Heart left ventricle (tissue), 16 donors: ENCODE data around the gene TMBIM6. TPM values are rescaled to one million over a fixed set of nuclear protein-coding genes. Genes with fewer than 3 reads are reported as not detected.

Source experiments
- ATAC-seq, 4 donors: fragments of 200-7000 bp; cut with Tn5 transposase; one replicate each; pipeline ENCODE4 v1.9.1; 2020 to 2022; ENCODE audit warnings: moderate library complexity in 4 of 4, mild to moderate bottlenecking in 3 of 4, moderate number of reproducible peaks in 1 of 4
- DNase-seq, 5 donors: peaks; one replicate each; pipeline ENCODE4 v3.0.0-alpha.2; 2020
- H3K27ac ChIP-seq, 12 donors: fragments of 200-600 bp; sonication (generic) in 4 of 12; one replicate each; pipeline versions ENCODE4 v1.5.0 to v1.8.0; 2016 to 2022; ENCODE audit warnings: mild to moderate bottlenecking in 2 of 12
- H3K27me3 ChIP-seq, 9 donors: fragments of 200-600 bp; sonication (generic) in 2 of 9; one replicate each; pipeline versions ENCODE4 v1.5.1 to v1.8.0; 2016 to 2022; ENCODE audit warnings: mild to moderate bottlenecking in 3 of 9
- H3K36me3 ChIP-seq, 9 donors: fragments of 200-600 bp; sonication (generic) in 2 of 9; one replicate each; pipeline versions ENCODE4 v1.5.0 to v1.8.0; 2018 to 2022; ENCODE audit warnings: mild to moderate bottlenecking in 2 of 9
- H3K4me1 ChIP-seq, 12 donors: fragments of 200-600 bp; sonication (generic) in 4 of 12; one replicate each; pipeline versions ENCODE4 v1.5.0 to v1.8.0; 2016 to 2022; ENCODE audit warnings: mild to moderate bottlenecking in 3 of 12
- H3K4me3 ChIP-seq, 12 donors: fragments of 200-600 bp; sonication (generic) in 4 of 12; one replicate each; pipeline versions ENCODE4 v1.5.0 to v1.8.0; 2017 to 2022; ENCODE audit warnings: mild to moderate bottlenecking in 9 of 12, moderate library complexity in 4 of 12
- H3K9me3 ChIP-seq, 12 donors: fragments of 200-600 bp; sonication (generic) in 4 of 12; one replicate each; pipeline versions ENCODE4 v1.5.0 to v1.8.0; 2016 to 2022; ENCODE audit warnings: mild to moderate bottlenecking in 1 of 12
- CTCF ChIP-seq, 12 donors: fragments of 200-600 bp; sonication (generic) in 4 of 12; IDR thresholded peaks; one replicate each; pipeline versions ENCODE4 v1.5.0 to v1.8.0; 2018 to 2022; ENCODE audit warnings: antibody characterized with exemption in 12 of 12, mild to moderate bottlenecking in 5 of 12
- POLR2A ChIP-seq, 2 donors: fragments of 450-650 bp; IDR thresholded peaks; one replicate each; pipeline ENCODE4 v1.6.1; 2017; ENCODE audit warnings: antibody characterized with exemption in 2 of 2, mild to moderate bottlenecking in 2 of 2, moderate library complexity in 2 of 2
- WGBS, 4 donors: extraction: QIAGEN DNeasy Blood & Tissue Kit in 2 of 4; methylation state at CpG; one replicate each; pipeline versions ENCODE4 v1.1.5 to v1.1.7; 2013 to 2018; 5-methylcytosine and 5-hydroxymethylcytosine counted together
- intact Hi-C, 10 donors: fragments of 100-400 bp; cut with DNase I; formaldehyde crosslinking; loops; one replicate each; pipeline versions ENCODE4 v1.11.1 to v1.14.2; 2022
- polyA plus RNA-seq, 2 donors: library from polyadenylated mRNA; stranded (reverse); fragments of 200-250 nt; gene quantifications; one replicate each; pipeline ENCODE4 v1.2.3, GENCODE V29; 2013
- total RNA-seq, 9 donors: library from RNA; depleted of rRNA in 2 of 9; stranded (reverse); fragments of >200 nt in 2 of 9; fragmentation: NEBNext Ultra II Directional in 3 of 9; extraction: Animal tissue kit (Norgen Biotek cat#: 25700) in 3 of 9; gene quantifications; one replicate each; pipeline versions ENCODE4 v1.1.0 to v1.2.4, GENCODE V29; 2016 to 2023
- donor health status: ischemic (EF 13 %, LVEDD 7.1; RV severe dilation, severe dysfunction).
- donor health status: healthy with polysubstance abuse.
- donor health status: DM: no; HTN: yes; CAD: no.
- donor health status: DM: no; HTN: no; CAD: no.
- donor health status: ischemic (EF 25% LVEDD 6.9; RV normal size, moderate dysfunction).
- donor health status: ischemic (EF 25% LVEDD 5.7; RV mildly dilated, moderate dysfunction).
- donor health status: healthy.
- donor health status: DM: yes; HTN: yes; CAD: no.
- donor health status: ischemic (EF 35%, LVEDD 5.7; RV mildly dilated, moderate dysfunction).
- donor health status: nonischemic (EF 11% LVEDD 7.7; RV severe dilation, severe dysfunction).
- donor health status: DM: yes; HTN: yes; CAD: no.
- donor health status: PGD.
- donor health status: ischemic (EF 29% LVEDD 5.4; RV normal size, mild dysfunction).
- donor health status: nonischemic (EF 23%, LVEDD 6.1; RV moderate dilation, normal function).

TMBIM6 gene
- total and polyA plus RNA-seq, 11 donors: 105 to 376 (median 252) TPM

- no peak for ATAC-seq
- intact Hi-C loops: loop anchor here in 2 of 10 donors (2.0 to 10.0 kb wide), 2 partner anchors 22 to 302 kb away; partner anchors contain the start of gene TMBIM6 (in 1 of the 2)
- TF ChIP-seq POLR2A (IDR thresholded peaks at IDR 0.05): no peak
- TF ChIP-seq CTCF (IDR thresholded peaks at IDR 0.05): no peak
- Histone ChIP-seq H3K27me3 (no peaks in the 10 kb centered on the region), H3K27ac (peak overlapping the region in 2 of 12 donors; percentile 1 to 24), H3K4me1 (peaks cover 0 to 30% (median 12%) of the 10 kb centered on the region in 12 donors), H3K9me3 (no peaks in the 10 kb centered on the region), H3K4me3 (no peak overlapping the region), H3K36me3 (peaks cover 2 to 88% (median 78%) of the 10 kb centered on the region in 9 donors)
- WGBS, 4 donors: 76 to 87% (median 82%) methylated on average over 5 of the region's 5 CpGs
- DNase-seq: no peak
Measured at GRCh38 chr12:49762468-49762847, 21.1 kb downstream of the TMBIM6 start.

DNA sequence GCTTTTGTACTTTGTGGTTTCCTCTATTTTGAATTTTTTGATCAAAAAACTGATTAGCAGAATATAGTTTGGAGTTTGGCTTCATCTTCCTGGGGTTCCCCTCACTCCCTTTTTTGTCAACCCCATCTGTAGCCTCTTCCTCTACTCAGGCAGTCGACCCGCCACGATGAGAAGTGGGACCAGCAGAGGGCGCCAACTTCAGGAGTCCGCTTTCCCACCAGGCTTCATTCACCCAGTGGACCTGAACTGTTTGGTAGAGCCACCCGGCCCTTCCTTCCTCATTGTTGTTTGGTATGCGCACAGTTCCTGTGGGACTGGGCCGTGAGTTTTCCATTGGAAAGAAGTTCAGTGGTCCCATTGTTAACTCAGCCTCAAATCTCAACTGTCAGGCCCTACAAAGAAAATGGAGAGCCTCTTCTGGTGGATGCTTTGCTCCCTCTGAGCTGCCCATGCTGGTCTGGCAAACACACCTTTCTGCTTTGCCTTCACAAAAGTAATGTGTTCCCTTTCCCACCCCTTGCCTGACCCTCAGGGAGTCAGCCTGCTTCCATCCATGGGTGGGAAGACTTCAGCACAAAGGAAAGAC is 21.7 kb downstream of the TMBIM6 start:
- Histone ChIP-seq H3K27me3 (no peaks in the 10 kb centered on the region), H3K9me3 (no peaks in the 10 kb centered on the region), H3K4me1 (peaks cover 0 to 27% (median 8%) of the 10 kb centered on the region in 12 donors), H3K27ac (peak overlapping the region in 11 of 12 donors; percentile 2 to 74 (median 41)), H3K36me3 (peaks cover 2 to 82% (median 72%) of the 10 kb centered on the region in 9 donors), H3K4me3 (no peak overlapping the region)
- 20 to 25% (median 21%) methylated on average over 8 of the region's 8 CpGs for WGBS, 4 donors
- intact Hi-C loops: loop anchor here in 2 of 10 donors (2.0 to 10.0 kb wide), 2 partner anchors 22 to 302 kb away; partner anchors contain the start of gene TMBIM6 (in 1 of the 2)
- peak; percentile 72 to 86 (median 80) for DNase-seq
- ATAC-seq: peak; percentile 60 to 82 (median 70)
- TF ChIP-seq POLR2A (IDR thresholded peaks at IDR 0.05) (no peak), CTCF (IDR thresholded peaks at IDR 0.05) (peak; percentile 67 to 88 (median 73))

DNA sequence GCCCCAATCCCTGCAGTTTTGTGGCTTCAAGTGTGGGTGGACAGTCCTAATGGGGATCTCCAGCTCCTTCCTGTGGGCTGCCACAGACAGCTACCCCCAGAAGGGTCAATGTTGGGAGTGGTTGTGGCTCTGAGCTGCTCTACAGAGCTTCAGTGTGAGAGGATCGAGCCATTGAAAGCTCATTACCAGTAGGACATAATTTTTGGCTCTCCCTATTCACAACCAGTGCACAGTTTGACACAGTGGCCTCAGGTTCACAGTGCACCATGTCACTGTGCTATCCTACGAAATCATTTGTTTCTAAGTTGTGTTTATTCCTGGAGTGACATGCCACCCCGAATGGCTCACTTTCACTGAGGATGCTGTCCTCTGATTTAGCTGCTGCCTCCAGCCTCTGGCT is 22.8 kb downstream of the TMBIM6 start:
- Histone ChIP-seq H3K27me3 (no peaks in the 10 kb centered on the region), H3K4me1 (peaks cover 0 to 27% (median 8%) of the 10 kb centered on the region in 12 donors), H3K27ac (peak overlapping the region in 6 of 12 donors; percentile 24 to 74 (median 46)), H3K36me3 (peaks cover 2 to 72% (median 61%) of the 10 kb centered on the region in 9 donors), H3K4me3 (no peak overlapping the region), H3K9me3 (no peaks in the 10 kb centered on the region)
- no peak for DNase-seq
- intact Hi-C loops: loop anchor here in 1 of 10 donors (10.0 kb wide), 1 partner anchor 301 kb away; no protein-coding TSS in a partner anchor
- TF ChIP-seq CTCF (IDR thresholded peaks at IDR 0.05) (no peak), POLR2A (IDR thresholded peaks at IDR 0.05) (no peak)
- no peak for ATAC-seq
- 65 to 72% (median 69%) methylated on average over 3 of the region's 3 CpGs for WGBS, 4 donors

DNA sequence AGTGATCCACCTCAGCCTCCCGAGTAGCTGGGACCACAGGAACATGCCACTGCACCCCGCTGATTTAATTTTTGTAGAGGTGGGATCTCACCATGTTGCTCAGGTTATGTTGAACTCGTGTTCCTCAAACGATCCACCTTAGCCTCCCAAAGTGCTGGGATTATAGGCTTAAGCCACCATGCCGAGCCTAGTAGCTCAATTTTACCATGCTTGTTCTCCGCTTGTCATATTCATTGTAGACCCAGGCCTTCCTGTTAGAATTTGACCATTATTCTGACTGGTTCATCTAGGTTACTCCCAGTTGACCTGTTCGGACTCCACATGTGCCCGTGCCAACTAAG is 24.7 kb downstream of the TMBIM6 start:
- no peaks in the 10 kb centered on the region for H3K27me3 ChIP-seq
- H3K4me1 ChIP-seq: peaks cover 0 to 27% (median 8%) of the 10 kb centered on the region in 12 donors
- DNase-seq: no peak
- H3K4me3 ChIP-seq: no peak overlapping the region
- TF ChIP-seq CTCF (IDR thresholded peaks at IDR 0.05) (no peak), POLR2A (IDR thresholded peaks at IDR 0.05) (no peak)
- no peak for ATAC-seq
- H3K36me3 ChIP-seq: peaks cover 0 to 52% (median 42%) of the 10 kb centered on the region in 9 donors
- intact Hi-C loops: loop anchor here in 1 of 10 donors (10.0 kb wide), 1 partner anchor 299 kb away; no protein-coding TSS in a partner anchor
- 80 to 95% (median 89%) methylated on average over 8 of the region's 8 CpGs for WGBS, 4 donors
- H3K9me3 ChIP-seq: no peaks in the 10 kb centered on the region
- no peak overlapping the region for H3K27ac ChIP-seq
